COR-L47 (cell line): ENCODE results near the gene NSDHL.
"Not testable (repeated sequence)": the region's sequence is repeated elsewhere in the genome, so short reads cannot be mapped to it uniquely, and the experiment has no call there.

Source experiments
- DNase-seq: peaks from one replicate; lab custom pipeline; 2025; lab: John Stamatoyannopoulos, UW

Gene NSDHL

GRCh38 chrX:152830312-152831305 is at the start of gene NSDHL, which contains the start of gene CETN2:
TSS of gene NSDHL (plus strand) at chrX:152831063. CDS start at chrX:152846325, 15,262 bp downstream.
TSS of gene CETN2 (minus strand) at chrX:152830757. CDS start at chrX:152830710, 47 bp downstream.
- DNase-seq: peak; percentile 91

- DNase-seq: not testable (repeated sequence)
These were observed 43.8 kb upstream of the NSDHL start for GRCh38 chrX:152787062-152787461.

GRCh38 chrX:152798945-152799344 is 31.9 kb upstream of the NSDHL start:
- DNase-seq: no peak

- DNase-seq: no peak
These were observed 24.8 kb upstream of the NSDHL start for GRCh38 chrX:152806035-152806434.

- peak; percentile 2 for DNase-seq
These were observed 20.5 kb upstream of the NSDHL start for GRCh38 chrX:152810403-152810802.

GRCh38 chrX:152813206-152813605 is 17.7 kb upstream of the NSDHL start:
- DNase-seq: no peak

- no peak for DNase-seq
These were observed 16.8 kb upstream of the NSDHL start for GRCh38 chrX:152814048-152814447.

- DNase-seq: peak; percentile 2
These were observed 13.6 kb upstream of the NSDHL start for GRCh38 chrX:152817078-152817764.

- DNase-seq: no peak
These were observed 12.5 kb upstream of the NSDHL start for GRCh38 chrX:152818356-152818755.

GRCh38 chrX:152819266-152819665 is 11.6 kb upstream of the NSDHL start:
- DNase-seq: no peak

- DNase-seq: no peak
These were observed 11.1 kb upstream of the NSDHL start for GRCh38 chrX:152819732-152820131.

- peak; percentile 7 for DNase-seq
These were observed 9.6 kb upstream of the NSDHL start for GRCh38 chrX:152821145-152821765.

- DNase-seq: no peak
These were observed 8.3 kb upstream of the NSDHL start for GRCh38 chrX:152822383-152823086.

GRCh38 chrX:152823657-152824056 is 7.2 kb upstream of the NSDHL start:
- no peak for DNase-seq

- no peak for DNase-seq
These were observed 6.0 kb upstream of the NSDHL start for GRCh38 chrX:152824841-152825374.

- DNase-seq: no peak
These were observed 528 bp downstream of the NSDHL start for GRCh38 chrX:152831391-152831790.

- DNase-seq: no peak
These were observed 1.7 kb downstream of the NSDHL start for GRCh38 chrX:152832520-152832919.

GRCh38 chrX:152833378-152833777 is 2.5 kb downstream of the NSDHL start:
- no peak for DNase-seq

GRCh38 chrX:152835470-152835869 is 4.6 kb downstream of the NSDHL start:
- not testable (repeated sequence) for DNase-seq

GRCh38 chrX:152842772-152843338 is 12.0 kb downstream of the NSDHL start:
- DNase-seq: no peak

GRCh38 chrX:152843852-152844251 is 13.0 kb downstream of the NSDHL start:
- no peak for DNase-seq
